Liver (tissue), 3 donors: Measurements from ENCODE around the gene CLCN7.

ENCODE experiments used
- CTCF ChIP-seq: fragments of 150-350 bp; IDR thresholded peaks from 2 replicates; pipeline ENCODE4 v1.5.1; 2017; ENCODE audit warnings: improper control_type of control experiment, low read depth, low read length; ENCODE audit not compliant: missing input control
- EGR1 ChIP-seq, 2 donors: IDR thresholded peaks; 2 replicates each; pipeline ENCODE4 v1.6.1; 2016 to 2018; ENCODE audit warnings: antibody characterized with exemption in 2 of 2, low read depth in 2 of 2
- FOXA1 ChIP-seq: IDR thresholded peaks from 2 replicates; pipeline ENCODE4 v1.6.1; 2016; ENCODE audit warnings: antibody characterized with exemption
- GABPA ChIP-seq, 2 donors: IDR thresholded peaks in 1 of 2; conservative IDR thresholded peaks in 1 of 2; 2 replicates each; pipeline ENCODE4 v1.6.1; 2016; ENCODE audit warnings: antibody characterized with exemption in 2 of 2, mild to moderate bottlenecking in 1 of 2, moderate library complexity in 1 of 2
- JUND ChIP-seq, 2 donors: IDR thresholded peaks; 2 replicates each; pipeline ENCODE4 v1.6.1; 2016; ENCODE audit warnings: antibody characterized with exemption in 2 of 2
- MAX ChIP-seq: IDR thresholded peaks from 2 replicates; pipeline ENCODE4 v1.6.1; 2016; ENCODE audit warnings: antibody characterized with exemption
- SP1 ChIP-seq: IDR thresholded peaks from 2 replicates; pipeline ENCODE4 v1.6.1; 2018; ENCODE audit warnings: antibody characterized with exemption, mild to moderate bottlenecking
- donor health status: healthy.
- donor health status: healthy.

GRCh38 chr16:1495889-1496262 lies 21.0 kb upstream of the CLCN7 start:
- TF ChIP-seq CTCF (no peak), EGR1 (IDR thresholded peaks at IDR 0.05; ENCODE audit: low read depth in 2 of 2) (no peak), MAX (no peak), JUND (IDR thresholded peaks at IDR 0.05) (no peak), SP1 (no peak), FOXA1 (no peak), GABPA (IDR thresholded peaks at IDR 0.05 in 1 of 2, conservative IDR thresholded peaks at IDR 0.05 in 1 of 2) (no peak)
